Tongue (tissue), 2 donors: ENCODE measurements around the gene RRAD. TPM values are rescaled to one million over a fixed set of nuclear protein-coding genes. Genes with fewer than 3 reads are reported as not detected.
"Not testable (repeated sequence)": the region's sequence is repeated elsewhere in the genome, so short reads cannot be mapped to it uniquely, and the experiment has no call there.

Experiments
- DNase-seq: peaks from one replicate; pipeline ENCODE4 v3.0.0-alpha.2; 2015
- total RNA-seq: library from RNA; depleted of rRNA; stranded (reverse); fragments of >200 nt; gene quantifications from one replicate; pipeline ENCODE4 v1.2.3, GENCODE V29; 2014

RRAD gene, protein sequence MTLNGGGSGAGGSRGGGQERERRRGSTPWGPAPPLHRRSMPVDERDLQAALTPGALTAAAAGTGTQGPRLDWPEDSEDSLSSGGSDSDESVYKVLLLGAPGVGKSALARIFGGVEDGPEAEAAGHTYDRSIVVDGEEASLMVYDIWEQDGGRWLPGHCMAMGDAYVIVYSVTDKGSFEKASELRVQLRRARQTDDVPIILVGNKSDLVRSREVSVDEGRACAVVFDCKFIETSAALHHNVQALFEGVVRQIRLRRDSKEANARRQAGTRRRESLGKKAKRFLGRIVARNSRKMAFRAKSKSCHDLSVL
- total RNA-seq, result 23.3 TPM

DNA sequence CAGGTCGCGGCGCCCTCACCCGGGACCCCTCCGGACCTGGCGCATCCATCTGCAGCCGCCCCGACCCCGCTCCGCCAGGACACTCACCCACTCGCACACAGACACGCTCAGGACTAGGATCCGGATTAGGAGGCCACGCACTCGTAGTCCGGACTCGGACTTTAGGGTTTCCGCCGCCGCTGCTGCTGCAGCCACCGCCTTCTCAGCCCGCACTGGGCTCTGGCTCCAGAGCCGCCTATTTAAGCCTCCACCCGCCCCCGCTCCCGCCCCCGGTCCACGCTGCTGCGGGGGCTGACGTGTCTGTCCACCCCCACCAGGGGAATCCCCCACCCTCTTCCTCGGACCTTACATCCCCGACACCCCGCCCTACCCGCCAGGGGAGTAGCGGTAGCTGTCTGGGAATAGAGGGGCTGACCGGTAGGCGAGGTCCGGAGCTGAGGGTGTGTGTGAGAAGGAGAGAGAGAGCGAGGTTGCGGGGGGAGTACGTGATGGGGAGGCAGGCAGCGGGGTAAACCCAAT lies at the start of gene RRAD:
Gene RRAD (minus strand): TSS at position 214 of the 519 bp plus-strand sequence. CDS start 356 bp downstream, outside the sequence.
- DNase-seq, result no peak

DNA sequence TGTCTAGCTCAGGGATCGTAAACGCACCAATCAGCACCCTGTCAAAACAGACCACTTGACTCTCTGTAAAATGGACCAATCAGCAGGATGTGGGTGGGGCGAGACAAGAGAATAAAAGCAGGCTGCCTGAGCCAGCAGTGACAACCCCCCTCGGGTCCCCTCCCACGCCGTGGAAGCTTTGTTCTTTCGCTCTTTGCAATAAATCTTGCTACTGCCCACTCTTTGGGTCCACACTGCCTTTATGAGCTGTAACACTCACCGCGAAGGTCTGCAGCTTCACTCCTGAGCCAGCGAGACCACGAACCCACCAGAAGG lies 49.6 kb upstream of the RRAD start:
- not testable (repeated sequence) for DNase-seq

DNA sequence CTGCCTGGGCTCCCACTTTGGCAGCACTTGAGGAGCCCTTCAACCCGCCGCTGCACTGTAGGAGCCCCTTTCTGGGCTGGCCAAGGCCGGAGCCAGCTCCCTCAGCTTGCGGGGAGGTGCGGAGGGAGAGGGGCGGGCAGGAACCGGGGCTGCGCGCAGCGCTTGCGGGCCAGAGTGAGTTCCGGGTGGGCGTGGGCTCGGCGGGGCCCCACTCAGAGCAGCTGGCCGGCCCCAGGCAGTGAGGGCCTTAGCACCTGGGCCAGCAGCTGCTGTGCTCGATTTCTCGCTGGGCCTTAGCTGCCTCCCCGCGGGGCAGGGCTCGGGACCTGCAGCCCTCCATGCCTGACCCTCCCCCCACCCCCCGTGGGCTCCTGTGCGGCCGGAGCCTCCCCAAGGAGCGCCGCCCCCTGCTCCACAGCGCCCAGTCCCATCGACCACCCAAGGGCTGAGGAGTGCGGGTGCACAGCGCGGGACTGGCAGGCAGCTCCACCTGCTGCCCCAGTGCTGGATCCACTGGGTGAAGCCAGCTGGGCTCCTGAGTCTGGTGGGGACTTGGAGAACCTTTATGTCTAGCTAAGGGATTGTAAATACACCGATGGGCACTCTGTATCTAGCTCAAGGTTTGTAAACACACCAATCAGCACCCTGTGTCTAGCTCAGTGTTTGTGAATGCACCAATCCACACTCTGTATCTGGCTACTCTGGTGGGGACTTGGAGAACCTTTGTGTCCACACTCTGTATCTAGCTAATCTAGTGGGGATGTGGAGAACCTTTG lies 49.0 kb upstream of the RRAD start:
- DNase-seq, result not testable (repeated sequence)

DNA sequence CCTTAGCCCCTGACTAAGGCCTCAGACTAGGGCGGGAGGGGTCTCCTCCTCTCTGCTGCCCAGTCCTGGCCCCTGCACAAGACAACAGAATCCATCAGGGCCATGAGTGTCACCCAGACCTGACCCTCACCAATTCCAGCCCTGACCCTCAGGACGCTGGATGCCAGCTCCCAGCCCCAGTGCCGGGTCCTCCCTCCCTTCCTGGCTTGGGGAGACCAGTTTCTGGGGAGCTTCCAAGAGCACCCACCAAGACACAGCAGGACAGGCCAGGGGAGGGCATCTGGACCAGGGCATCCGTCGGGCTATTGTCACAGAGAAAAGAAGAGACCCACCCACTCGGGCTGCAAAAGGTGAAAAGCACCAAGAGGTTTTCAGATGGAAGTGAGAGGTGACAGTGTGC lies 48.4 kb upstream of the RRAD start:
- no peak for DNase-seq

DNA sequence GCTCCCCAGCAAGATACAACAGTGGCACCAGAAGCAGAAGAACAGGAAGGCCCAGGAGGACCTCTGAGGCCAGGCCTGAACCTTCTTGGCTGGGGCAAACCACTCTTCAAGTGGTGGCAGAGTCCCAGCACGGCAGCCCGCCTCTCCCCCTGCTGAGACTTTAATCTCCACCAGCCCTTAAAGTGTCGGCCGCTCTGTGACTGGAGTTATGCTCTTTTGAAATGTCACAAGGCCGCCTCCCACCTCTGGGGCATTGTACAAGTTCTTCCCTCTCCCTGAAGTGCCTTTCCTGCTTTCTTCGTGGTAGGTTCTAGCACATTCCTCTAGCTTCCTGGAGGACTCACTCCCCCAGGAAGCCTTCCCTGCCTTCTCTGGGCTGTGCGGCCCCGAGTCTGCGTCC lies 47.6 kb upstream of the RRAD start:
- DNase-seq, result no peak

DNA sequence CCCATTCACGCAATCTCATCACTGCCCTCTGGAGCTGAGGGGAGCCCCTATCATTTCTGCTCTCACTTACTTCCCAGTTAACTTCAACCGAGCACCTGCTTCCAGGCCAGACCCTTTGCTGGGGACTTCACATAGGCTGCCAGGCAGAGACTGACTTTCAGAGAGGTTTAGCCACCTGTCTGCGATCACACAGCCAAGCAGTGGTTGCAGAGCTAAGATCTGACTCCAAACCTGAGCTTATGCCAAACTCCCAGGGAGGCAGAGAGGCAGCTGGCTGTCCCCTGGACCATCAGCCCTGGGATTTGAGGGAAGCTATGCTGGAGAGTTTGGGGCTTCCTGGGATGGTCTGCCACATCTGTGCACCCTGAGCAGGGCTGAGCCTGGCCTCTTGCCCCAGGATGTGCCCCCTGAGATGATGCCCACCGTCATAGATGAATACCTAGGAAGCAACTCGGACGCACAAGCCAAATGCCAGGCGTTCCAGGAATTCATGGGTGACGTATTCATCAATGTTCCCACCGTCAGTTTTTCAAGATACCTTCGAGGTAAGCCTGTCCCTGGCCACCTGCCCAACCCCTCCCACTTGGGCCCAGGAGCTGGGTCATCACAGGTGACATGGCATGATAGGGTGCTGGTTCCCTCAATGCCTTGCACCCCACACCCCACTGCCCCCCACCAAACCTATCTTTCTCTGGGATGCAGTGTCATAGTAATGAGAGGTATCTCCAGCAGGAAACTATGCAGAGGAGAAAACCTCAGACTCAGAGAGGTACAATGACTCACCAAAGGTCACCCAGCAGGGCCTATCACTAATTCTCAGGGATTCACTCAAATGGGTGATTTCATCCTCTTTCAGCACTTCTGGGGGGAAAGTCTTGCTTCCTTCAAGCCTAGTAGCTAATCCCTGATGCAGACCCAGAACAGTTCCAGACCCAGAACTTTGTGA lies 45.7 kb upstream of the RRAD start:
- no peak for DNase-seq

DNA sequence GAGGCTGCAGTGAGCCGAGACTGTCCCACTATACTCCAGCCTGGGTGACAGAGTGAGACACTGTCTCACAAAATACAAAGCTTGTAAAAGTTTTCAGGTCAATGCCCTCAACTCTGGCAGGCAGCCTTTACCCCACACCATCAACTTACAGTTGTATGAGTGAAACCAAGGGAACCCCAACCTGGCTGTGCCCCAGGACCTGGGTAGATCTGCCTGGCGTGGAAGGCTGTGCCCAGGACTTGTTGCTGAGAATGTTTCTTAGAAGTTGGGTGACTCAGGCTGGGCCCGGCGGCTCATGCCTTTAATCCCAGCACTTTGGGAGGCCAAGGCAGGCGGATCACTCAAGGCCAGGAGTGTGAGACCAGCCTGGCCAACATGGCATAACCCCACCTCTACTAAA lies 43.5 kb upstream of the RRAD start:
- DNase-seq, result no peak

DNA sequence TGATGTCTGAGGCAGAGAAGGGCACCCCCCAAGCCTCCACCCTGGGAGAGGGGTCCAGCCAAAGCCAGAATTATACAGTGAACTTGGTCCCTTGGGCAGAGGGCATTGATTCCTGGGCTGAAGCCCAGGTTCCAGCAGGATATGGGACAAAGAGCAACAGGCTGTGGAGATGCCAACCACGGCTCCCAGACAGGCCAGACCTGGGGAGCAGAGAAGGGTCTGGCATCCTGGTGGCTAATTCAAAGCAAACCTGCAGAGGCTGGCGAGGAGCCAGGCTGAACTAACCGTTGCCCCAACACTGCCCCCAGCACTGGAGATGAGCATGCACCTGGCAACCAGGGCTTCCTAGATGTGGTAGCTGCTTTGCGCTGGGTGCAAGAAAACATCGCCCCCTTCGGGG lies 38.7 kb upstream of the RRAD start:
- DNase-seq, result no peak

DNA sequence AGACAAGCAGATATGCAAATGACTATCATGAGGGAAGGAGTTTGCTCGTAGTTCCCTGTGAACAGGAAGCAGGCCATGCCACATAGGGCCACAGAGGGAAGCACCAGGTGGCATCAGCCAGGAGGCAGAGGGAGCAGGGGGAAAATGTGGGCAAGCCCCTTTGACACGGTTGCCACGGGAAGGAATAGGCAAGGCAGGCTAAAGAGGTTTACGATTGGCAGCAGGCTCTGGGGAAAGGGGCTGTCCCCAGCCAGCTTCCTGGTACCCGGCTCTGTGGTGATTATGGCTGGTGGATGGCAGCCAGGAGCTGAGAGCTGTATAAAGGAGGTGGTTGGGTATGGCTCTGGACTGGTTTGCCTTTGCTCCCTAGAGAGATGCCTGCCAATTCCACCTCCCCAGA lies 36.6 kb upstream of the RRAD start:
- DNase-seq, result no peak

DNA sequence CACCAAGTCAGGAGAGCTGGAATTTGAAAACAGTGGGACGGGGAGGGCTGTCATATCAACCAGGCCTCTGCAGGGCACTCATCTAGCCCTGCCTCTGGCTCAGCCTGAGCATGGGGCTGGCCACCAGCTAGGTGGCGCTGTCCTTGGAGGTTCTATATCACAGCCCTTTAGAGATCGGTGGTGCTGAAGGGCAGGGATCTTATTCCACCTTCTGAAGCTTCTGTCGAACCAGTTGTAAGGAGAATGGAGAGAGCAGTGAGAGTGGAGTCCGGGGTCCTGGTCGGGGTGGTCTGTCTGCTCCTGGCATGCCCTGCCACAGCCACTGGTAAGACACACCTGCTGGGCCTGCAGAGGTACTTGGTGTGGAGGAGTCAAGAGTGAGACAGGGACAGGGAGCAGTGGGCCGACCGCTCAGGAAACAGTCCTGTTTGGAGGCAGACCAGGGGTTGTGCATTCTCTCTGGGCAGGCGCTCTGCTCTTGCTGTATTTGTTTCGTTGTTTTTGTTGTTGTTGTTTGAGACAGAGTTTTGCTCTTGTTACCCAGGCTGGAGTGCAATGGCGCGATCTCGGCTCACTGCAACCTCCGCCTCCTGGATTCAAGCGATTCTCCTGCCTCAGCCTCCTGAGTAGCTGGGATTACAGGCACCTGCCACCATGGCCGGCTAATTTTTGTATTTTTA lies 35.9 kb upstream of the RRAD start, which contains the start of gene CES3:
Gene CES3 (plus strand): TSS at position 202 of the 680 bp plus-strand sequence. CDS start 42 bp downstream, at position 244.
- peak; percentile 54 for DNase-seq

DNA sequence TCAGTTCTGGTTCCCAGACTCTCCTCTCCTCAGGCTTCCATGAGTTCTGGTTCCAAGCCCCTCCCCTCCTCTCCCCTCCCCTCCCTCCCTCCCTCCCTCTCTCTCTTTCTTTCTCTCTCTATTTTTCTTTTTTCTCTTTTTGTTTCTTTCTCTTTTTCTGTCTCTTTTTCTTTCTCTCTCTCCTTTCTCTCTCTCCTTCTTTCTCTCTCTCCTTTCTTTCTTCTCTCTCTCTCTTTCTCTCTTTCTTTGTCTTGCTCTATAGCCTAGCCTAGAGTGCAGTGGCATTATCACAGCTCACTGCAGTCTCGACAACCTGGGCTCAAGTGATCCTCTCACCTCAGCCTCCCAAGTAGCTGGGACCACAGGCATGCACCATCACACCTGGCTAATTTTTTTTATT lies 34.9 kb upstream of the RRAD start:
- DNase-seq, result no peak

DNA sequence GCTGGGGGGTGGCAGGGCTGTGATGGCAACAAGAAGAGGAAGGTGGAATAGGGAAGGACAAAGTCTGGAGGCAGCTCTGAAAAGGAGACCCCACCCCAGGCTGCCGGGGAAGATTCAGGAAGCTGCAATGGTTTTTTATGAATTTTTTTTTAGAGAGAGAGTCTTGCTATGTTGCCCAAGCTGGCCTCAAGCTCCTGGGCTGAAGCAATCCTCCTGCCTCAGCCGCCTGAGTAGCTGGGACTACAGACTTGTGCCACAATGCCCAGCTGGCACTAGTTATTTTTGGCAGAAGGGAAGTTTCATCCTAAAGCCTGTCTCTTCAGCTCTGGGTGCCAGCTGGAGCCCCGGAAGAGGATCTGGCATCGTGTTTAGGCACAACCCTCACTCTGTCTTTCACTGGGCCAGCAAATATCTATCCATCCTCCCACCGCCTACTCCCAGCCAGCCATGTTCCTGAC lies 34.4 kb upstream of the RRAD start:
- peak; percentile 71 for DNase-seq

DNA sequence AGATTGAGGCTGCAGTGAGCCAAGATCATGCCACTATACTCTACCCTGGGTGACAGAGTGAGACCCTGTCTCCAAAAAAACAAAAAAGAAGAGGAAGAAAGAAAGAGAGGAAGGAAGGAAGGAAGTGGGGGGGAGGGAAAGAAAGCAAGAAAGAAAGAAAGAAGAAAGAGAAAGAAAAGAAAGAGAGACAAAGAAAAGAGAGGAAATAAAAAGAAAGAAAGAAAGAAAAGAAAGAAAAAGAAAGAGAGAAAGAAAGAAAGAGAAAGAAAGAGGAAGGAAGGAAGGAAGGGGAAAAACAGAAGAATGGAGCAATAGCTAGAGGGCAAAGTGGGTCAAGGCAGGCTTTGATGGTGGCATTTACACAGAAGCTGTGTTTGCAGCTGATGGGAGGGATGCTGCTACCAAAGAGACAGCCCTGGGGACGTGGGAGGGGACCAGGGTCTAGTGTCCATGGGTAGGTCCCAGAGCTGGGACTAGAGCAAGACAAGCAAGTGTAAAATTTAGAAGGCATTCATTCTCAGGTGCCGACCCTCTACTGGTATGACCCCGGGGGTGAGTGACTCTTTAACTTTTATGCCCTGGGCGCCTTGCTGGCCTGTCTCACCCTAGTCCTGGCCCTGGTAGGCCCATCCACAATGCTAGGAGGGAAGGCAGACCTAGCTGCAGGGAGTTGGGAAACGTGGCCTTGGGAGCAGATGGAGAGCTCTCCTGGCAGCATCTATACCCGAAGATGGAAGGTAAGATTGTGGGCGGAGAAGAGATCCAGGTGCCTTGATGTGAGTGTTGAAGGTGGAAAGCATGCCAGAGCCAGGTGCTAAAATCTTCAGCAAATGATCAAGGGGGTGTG lies 33.7 kb upstream of the RRAD start:
- DNase-seq, result no peak

DNA sequence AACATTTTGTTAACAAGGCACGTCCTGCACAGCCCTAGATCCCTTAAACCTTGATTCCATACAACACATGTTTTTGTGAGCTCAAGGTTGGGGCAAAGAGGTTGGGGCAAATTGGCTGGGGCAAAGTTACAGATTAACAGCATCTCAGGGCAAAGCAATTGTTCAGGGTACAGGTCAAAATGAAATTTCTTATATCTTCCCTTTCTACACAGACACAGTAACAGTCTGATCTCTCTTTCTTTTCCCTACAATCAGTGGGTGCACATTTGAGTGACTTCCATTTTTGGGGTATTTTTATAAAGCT lies 30.8 kb upstream of the RRAD start:
- DNase-seq, result not testable (repeated sequence)

DNA sequence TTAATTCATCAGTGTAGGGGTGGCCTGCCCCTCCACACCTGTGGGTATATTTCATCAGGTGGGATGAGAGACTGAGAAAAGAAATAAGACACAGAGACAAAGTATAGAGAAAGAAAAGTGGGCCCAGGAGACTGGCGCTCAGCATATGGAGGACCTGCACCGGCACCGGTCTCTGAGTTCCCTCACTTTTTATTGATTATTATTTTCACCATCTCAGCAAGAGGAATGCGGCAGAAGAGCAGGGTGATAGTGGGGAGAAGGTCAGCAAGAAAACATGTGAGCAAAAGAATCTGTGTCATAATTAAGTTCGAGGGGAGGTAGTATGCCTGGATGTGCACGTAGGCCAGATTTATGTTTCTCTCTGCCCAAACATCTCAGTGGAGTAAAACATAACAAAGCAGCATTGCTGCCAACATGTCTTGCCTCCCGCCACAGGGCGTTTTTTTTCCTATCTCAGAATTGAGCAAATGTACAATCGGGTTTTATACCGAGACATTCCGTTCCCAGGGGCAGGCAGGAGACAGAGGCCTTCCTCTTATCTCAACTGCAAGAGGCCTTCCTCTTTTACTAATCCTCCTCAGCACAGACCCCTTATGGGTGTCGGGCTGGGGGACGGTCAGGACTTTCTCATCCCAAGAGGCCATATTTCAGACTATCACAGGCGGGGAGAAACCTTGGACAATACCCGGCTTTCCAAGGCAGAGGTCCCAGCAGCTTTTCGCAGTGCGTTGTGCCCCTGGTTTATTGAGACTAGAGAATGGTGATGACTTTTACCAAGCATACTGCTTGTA lies 30.2 kb upstream of the RRAD start:
- not testable (repeated sequence) for DNase-seq

DNA sequence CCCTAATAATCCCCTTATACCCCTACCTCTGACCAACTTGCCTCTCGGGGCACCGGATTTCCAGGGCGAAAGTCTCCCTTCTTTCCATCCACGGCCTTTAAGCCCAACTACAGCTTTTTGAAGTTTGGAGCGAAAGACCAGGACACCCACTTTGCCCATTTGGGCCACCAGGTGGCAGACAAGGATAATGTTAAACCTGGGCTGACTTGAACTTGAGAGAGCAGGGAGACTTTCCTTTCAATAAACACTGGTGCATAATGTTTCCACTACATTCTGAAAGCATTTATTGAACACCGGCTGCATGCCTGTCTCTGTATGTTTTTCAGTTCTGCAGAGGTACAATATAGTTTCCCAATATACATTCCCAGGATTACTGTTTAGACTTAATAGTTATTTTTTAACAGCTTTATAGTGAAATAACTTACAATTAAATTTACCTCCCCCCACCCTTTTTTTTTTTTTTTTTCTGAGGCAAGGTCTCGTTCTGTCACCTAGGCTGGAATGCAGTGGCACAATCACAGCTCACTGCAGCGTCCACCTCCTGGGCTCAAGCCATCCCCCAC lies 28.8 kb upstream of the RRAD start:
- DNase-seq, result peak; percentile 89

DNA sequence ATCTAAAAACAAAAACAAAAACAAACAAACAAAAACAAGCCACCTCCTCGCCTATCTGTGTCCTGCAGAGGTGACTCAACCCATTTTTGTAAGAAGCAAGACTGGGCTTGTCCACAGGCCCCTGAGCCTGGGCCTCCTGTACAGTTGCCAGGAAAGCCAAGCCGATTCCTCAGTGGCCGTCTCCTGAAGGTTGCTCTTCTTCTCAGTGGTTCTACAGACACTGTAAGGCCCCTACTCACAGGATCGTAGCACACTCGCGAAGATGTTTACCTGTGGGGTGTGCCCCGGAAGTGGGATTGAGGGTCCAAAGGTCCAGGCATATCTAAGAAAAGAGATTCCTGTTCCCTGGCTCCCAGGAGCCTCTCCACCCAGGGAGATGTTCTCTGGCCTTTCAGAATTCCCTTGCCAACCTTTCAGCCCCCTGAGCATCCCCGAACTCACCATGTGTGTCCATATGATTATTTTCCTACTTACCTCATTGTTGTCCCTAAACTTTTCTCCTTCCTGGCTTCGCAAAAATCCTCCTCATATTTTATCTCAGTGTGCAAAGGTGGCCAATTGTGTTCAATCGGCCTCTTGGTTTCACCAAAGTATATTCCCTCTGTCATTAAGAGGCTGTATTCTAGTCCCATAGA lies 28.2 kb upstream of the RRAD start:
- no peak for DNase-seq

DNA sequence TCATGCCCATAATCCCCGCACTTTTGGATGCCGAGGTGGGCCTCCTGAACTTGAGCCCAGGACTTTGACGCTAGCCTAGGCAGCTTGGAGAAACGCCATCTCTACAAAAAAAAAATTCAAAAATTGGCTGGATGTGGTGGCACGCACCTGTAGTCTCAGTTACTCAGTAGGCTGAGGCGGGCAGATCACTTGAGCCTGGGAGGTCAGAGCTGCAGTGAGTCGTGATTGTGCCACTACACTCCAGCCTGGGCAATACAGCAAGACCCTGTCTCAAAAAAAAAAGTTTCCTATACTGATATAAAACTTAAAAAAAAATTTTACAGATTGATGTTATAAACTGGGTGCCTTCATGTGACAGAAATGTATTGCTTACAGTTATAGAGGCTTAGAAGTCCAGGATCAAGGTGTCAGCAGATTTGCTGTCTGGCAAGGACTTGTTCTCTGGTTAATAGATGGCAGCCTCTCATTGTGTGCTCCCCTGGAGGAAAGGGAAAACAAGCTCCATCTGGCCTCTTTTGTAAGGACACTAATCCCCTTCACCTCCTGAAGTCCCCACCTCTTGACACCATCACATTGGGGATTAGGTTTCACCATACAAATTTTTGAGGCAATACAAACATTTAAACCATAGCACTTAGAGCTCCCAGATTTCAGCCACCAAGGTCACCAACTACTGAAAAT lies 27.2 kb upstream of the RRAD start:
- DNase-seq, result no peak
